IPS-15b (cell line): ENCODE measurements around the gene BRD4.

Experiments used
- H3K27me3 ChIP-seq: one replicate; pipeline ENCODE4 v1.6.1; 2013; ENCODE audit warnings: low read length; ENCODE audit not compliant: control insufficient read depth, insufficient read depth
- H3K36me3 ChIP-seq: one replicate; pipeline ENCODE4 v1.6.1; 2013; ENCODE audit warnings: low read length; ENCODE audit not compliant: control insufficient read depth, insufficient read depth
- H3K4me1 ChIP-seq: one replicate; pipeline ENCODE4 v1.6.1; 2013; ENCODE audit warnings: mild to moderate bottlenecking, low read length; ENCODE audit not compliant: control insufficient read depth, insufficient read depth
- H3K4me3 ChIP-seq: one replicate; pipeline ENCODE4 v1.5.1; 2013; ENCODE audit warnings: low read depth, low read length
- H3K9ac ChIP-seq: one replicate; pipeline ENCODE4 v1.6.1; 2013; ENCODE audit warnings: low read depth, mild to moderate bottlenecking, low read length
- H3K9me3 ChIP-seq: one replicate; pipeline ENCODE4 v1.6.1; 2013; ENCODE audit warnings: mild to moderate bottlenecking, low read length; ENCODE audit not compliant: control insufficient read depth, insufficient read depth

Gene BRD4

DNA sequence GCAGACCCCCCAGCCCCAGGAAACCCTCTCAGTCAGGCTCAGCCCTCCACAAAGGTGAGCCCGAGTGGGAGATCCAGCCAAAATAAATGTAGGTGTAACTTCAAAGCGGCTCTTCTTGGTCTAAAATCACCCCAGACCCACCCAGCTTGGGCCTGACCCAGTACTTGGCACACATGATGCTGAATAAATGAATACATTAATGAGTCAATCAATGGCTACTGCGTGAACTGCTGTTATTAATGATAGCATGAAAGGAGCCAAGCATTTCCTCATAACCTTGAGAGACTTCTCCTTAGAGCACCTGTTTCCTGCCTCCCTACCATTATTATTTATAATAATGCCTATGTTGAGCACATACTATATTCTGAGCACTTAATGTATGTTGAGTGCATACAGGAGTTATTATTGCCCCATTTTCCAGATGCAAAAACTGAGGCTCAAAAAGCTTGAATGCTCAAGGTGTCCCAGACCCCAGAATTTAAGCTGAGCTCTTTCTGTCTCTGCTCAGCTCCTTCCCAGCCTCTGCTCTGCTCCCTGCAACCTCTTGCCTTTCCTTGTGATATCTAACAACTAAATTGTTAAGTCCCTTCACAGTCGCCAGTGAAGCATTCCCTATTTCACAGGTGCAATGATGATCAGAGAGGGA, 135.9 kb downstream of the BRD4 start:
- Histone ChIP-seq H3K27me3 (no peaks in the 10 kb centered on the region), H3K9me3 (no peaks in the 10 kb centered on the region), H3K4me1 (peaks cover 8% of the 10 kb centered on the region), H3K4me3 (peak overlapping the region; percentile 19), H3K9ac (no peak overlapping the region), H3K36me3 (peaks cover 16% of the 10 kb centered on the region)

DNA sequence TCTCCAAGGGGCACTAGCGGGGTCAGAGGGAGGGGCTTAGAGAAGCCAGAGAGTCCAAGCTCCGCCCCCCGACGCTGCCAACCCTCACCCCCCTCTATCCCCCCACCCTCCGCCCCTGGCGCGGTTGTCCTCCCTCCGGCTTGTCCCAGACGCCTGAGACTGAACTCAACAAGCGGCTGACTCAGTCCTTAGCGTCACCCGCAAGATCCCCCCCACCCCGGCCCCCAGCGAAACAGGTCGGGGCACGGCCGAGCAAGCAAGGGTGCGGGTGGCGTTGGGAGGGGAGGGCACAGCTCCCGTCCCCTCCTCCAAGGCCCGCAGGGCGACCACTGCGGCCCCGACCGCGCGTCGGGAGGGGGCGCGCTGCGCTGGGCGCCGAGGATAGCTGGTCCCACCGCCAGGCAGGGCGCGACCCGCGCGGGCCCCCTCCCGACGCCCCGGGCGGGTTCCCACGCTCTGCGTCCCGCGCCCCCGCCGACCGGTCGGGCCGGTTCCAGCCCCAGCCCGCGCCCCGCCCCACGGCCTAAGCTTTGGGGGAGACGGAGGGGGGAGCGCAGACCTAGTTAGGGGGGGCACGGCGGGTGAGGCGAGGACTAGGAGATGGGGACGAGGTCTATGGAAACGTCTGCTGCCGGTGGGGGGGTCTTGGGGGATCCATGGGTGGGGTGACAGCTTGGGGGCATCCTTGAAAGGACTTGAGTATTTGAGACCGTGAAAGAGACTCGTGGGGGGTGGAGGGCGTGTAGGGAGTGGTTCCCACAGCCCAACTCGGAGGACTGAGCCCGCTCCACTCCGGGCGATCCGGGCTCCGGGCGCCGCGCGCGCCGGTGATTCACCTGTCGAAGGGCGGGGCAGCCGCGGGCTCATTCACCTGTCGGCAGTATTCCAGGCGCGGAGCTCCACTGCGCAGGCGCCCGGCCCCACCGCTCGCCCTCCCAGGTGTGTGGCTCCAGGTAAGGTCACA, 136.7 kb downstream of the BRD4 start:
- Histone ChIP-seq H3K27me3 (no peaks in the 10 kb centered on the region), H3K9ac (no peak overlapping the region), H3K36me3 (peaks cover 22% of the 10 kb centered on the region), H3K9me3 (no peaks in the 10 kb centered on the region), H3K4me1 (peaks cover 8% of the 10 kb centered on the region), H3K4me3 (peak overlapping the region; percentile 50)

DNA sequence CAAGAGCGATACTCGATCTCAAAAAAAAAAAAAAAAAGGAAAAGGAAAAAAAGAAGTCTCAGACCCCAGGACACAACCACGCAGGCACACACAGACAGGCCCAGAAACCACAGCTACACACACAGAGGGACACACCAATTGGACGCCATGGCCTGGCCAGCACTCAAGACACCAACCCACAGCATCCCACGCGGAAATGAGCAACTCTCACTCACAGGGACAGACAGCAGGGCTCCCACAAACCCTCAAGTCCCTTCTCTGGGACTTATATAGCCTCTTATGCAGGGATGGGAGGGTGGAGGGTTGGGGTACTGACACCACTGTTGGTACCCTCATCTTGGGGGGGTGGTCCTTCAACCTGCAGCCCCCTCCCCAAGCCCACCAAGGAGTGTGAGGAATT, 137.4 kb downstream of the BRD4 start:
- peaks cover 8% of the 10 kb centered on the region for H3K4me1 ChIP-seq
- H3K27me3 ChIP-seq = no peaks in the 10 kb centered on the region
- no peaks in the 10 kb centered on the region for H3K9me3 ChIP-seq
- H3K36me3 ChIP-seq = peaks cover 28% of the 10 kb centered on the region
- peak overlapping the region; percentile 50 for H3K4me3 ChIP-seq
- H3K9ac ChIP-seq = peak overlapping the region; percentile 9

DNA sequence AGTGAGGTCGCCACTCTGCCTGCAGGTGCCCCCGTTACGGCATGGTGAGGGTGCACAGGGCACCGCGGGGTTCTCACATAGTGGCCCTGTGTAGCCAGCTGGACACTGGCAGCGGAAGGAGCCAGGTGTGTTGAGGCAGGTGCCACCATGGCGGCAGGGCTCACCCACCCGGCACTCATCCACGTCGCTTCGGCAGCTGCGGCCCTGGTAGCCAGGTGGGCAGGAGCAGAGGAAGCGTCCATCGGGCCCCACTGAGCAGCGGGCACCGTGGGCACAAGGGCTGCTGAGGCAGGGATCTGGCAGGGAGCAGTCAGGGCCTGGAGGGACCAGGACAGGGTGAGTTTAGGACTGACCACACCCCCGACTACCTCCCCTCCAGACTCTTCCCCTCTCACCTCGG, 140.4 kb downstream of the BRD4 start:
- H3K27me3 ChIP-seq = no peaks in the 10 kb centered on the region
- no peaks in the 10 kb centered on the region for H3K9me3 ChIP-seq
- H3K4me3 ChIP-seq = no peak overlapping the region
- H3K36me3 ChIP-seq = peaks cover 42% of the 10 kb centered on the region
- peaks cover 2% of the 10 kb centered on the region for H3K4me1 ChIP-seq
- H3K9ac ChIP-seq = no peak overlapping the region

DNA sequence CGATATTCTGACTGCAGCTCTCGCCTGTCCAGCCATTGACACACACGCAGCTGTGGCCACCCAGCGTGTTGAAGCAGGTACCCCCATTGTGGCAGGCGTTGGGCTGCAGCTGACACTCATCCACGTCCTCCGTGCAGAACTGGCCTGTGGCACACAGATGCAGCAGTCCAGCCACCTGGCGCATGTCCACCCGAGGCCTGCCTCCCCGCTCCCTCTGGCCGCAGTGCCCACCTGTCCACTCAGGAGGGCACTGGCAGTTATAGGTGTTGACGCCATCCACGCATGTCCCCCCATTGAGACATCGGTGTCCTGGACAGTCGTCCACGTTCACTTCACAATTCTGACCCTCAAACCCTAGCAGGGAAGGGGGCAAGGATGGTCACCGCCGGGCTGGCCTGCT, 140.8 kb downstream of the BRD4 start:
- Histone ChIP-seq H3K9ac (no peak overlapping the region), H3K9me3 (no peaks in the 10 kb centered on the region), H3K27me3 (no peaks in the 10 kb centered on the region), H3K4me1 (peaks cover 1% of the 10 kb centered on the region), H3K36me3 (peaks cover 47% of the 10 kb centered on the region), H3K4me3 (no peak overlapping the region)

DNA sequence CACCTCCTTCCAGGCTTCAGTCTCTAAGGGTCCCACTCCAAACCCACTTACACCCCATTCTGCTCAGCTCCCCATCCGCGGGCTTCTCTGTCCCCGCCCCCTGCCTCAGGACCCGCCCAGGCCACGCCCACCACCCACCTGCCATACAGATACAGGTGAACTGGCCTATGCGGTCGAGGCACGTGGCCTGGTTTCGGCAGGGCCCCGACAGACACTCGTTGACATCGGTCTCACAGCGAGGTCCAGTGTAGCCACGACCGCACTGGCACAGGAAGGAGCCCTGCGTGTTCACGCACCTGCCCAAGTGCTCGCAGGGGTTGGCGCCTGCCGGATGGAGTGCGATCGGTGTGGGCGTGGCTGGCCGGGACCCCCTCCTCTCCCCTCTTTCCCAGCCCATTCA, 143.5 kb downstream of the BRD4 start:
- Histone ChIP-seq H3K36me3 (peaks cover 71% of the 10 kb centered on the region), H3K27me3 (no peaks in the 10 kb centered on the region), H3K9me3 (no peaks in the 10 kb centered on the region), H3K4me3 (no peak overlapping the region), H3K4me1 (no peaks in the 10 kb centered on the region), H3K9ac (no peak overlapping the region)

DNA sequence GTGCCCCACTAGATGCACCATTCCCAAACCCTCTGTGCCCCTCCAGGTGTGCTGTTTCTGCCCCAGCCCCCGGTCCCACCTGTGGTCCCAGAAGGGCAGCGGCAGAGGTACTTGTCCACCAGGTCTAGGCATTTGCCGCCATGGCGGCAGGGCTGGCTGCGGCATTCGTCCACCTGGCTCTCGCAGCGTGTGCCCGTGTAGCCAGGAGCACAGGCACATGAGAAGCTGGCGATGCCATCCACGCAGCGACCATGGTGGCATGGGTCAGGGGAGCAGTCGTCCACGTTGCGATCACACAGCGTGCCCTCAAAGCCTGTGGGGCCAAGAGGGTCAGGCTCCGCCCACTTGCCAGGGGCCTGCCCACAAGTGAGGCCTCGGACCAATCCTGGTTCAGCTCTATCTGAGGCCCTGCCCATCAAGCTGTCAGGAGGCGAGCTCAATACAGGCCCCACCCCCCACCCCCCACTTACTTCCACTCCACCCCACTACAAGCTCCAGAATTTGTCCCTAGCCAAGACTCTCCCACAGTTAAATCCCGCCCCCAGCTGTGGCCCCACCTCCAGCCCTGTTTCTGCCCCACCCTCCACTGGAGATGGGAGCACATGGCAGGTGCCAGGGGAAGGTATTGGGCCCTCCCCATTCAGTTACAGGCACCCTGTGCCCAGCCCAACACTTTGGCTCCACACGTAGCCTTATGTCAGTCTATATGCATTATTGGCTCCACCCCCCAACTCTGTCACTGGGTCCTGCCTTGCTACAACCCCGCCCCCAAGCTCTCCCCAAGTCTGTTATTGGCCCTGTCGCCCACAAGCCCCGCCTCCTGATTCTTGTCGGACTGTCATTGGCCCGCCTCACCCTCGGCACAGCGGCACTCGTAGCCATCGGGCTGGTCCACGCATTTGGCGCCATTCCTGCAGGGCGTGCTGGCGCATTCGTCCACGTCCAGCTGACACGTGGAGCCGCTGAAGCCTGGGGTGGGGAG, 145.0 kb downstream of the BRD4 start:
- Histone ChIP-seq H3K9ac (no peak overlapping the region), H3K4me3 (no peak overlapping the region), H3K4me1 (no peaks in the 10 kb centered on the region), H3K27me3 (no peaks in the 10 kb centered on the region), H3K36me3 (peaks cover 68% of the 10 kb centered on the region), H3K9me3 (no peaks in the 10 kb centered on the region)
